HepG2 (cell line): Measurements from ENCODE around the gene ZKSCAN5. TPM values are rescaled to one million over a fixed set of nuclear protein-coding genes. Genes with fewer than 3 reads are reported as not detected.

Experiments
- ELF3 ChIP-seq: IDR thresholded peaks from 2 replicates; pipeline ENCODE4 v1.6.1; 2016; ENCODE audit warnings: missing genetic modification reagents, missing compliant biosample characterization
- MED8 ChIP-seq: sonication (generic); formaldehyde crosslinking; IDR thresholded peaks from 2 replicates; pipeline ENCODE4 v1.8.1; 2023; ENCODE audit warnings: mild to moderate bottlenecking, missing genetic modification reagents; ENCODE audit not compliant: insufficient replicate concordance
- NFIB ChIP-seq: sonication (generic); formaldehyde crosslinking; IDR thresholded peaks from 2 replicates; pipeline ENCODE4 v1.9.0; 2021; ENCODE audit warnings: missing genetic modification reagents, mild to moderate bottlenecking, borderline replicate concordance
- PRMT3 ChIP-seq: sonication (generic); formaldehyde crosslinking; IDR thresholded peaks from 2 replicates; pipeline ENCODE4 v1.8.1; 2022; ENCODE audit warnings: low read depth, mild to moderate bottlenecking, moderate library complexity, missing genetic modification reagents, borderline replicate concordance
- SOX13 ChIP-seq, 3 experiments: fragments of 450-650 bp in 1 of 3; sonication (generic) in 1 of 3; formaldehyde crosslinking in 1 of 3; IDR thresholded peaks in 2 of 3; conservative IDR thresholded peaks in 1 of 3; 2 replicates each; pipeline versions ENCODE4 v1.5.0 to v1.6.1; 2016 to 2020; ENCODE audit warnings: antibody characterized with exemption in 1 of 3, mild to moderate bottlenecking in 1 of 3, missing compliant biosample characterization in 1 of 3, missing genetic modification reagents in 1 of 3, moderate library complexity in 1 of 3
- SOX6 ChIP-seq, 2 experiments: fragments of 450-650 bp in 1 of 2; sonication (generic) in 1 of 2; formaldehyde crosslinking in 1 of 2; IDR thresholded peaks; 2 replicates each; pipeline versions ENCODE4 v1.4.0 to v1.6.1; 2017 to 2020; ENCODE audit warnings: antibody characterized with exemption in 1 of 2, mild to moderate bottlenecking in 1 of 2, missing genetic modification reagents in 1 of 2
- ZFX ChIP-seq: sonication (generic); formaldehyde crosslinking; IDR thresholded peaks from 2 replicates; pipeline ENCODE4 v1.4.0; 2020; ENCODE audit warnings: mild to moderate bottlenecking, low read depth, missing genetic modification reagents, moderate library complexity
- ZKSCAN5 ChIP-seq: sonication (generic); formaldehyde crosslinking; IDR thresholded peaks from 2 replicates; pipeline ENCODE4 v1.5.1; 2020; ENCODE audit warnings: mild to moderate bottlenecking, missing genetic modification reagents
- ZNF768 ChIP-seq: sonication (generic); formaldehyde crosslinking; IDR thresholded peaks from 2 replicates; pipeline ENCODE4 v1.4.0; 2020; ENCODE audit warnings: missing genetic modification reagents
- polyA plus RNA-seq, 8 experiments: library from polyadenylated mRNA; depleted of rRNA in 3 of 8; stranded (reverse) in 7 of 8; unstranded in 1 of 8; fragments of >200 nt; fragmentation: Illumina TruSeq in 4 of 8; extraction: Trizol in 4 of 8; gene quantifications; 2 replicates each; pipeline versions ENCODE4 v1.2.1 to v1.2.3, GENCODE V29; 2011 to 2016; ENCODE audit warnings: low read depth in 4 of 8, missing spikeins in 1 of 8, mixed read lengths in 1 of 8; ENCODE audit not compliant: insufficient read depth in 1 of 8
- total RNA-seq, 5 experiments: library from RNA; depleted of rRNA; stranded (reverse); fragments of >200 nt; fragmentation: Illumina TruSeq; extraction: Trizol; gene quantifications; 2 replicates each; pipeline ENCODE4 v1.2.3, GENCODE V29; 2016; ENCODE audit warnings: low read depth in 1 of 5
- TF ChIP-seq, protein P1 (sequence below): sonication (generic); formaldehyde crosslinking; IDR thresholded peaks from 2 replicates; pipeline ENCODE4 v1.4.0; 2020; ENCODE audit warnings: missing genetic modification reagents, mild to moderate bottlenecking, borderline replicate concordance
- TF ChIP-seq, protein P2 (sequence below): IDR thresholded peaks from 2 replicates; pipeline ENCODE4 v1.6.1; 2016; ENCODE audit warnings: control low read depth
- TF ChIP-seq, protein P3 (sequence below): IDR thresholded peaks from 2 replicates; pipeline ENCODE4 v1.6.1; 2016; ENCODE audit warnings: missing compliant biosample characterization, missing genetic modification reagents, borderline replicate concordance
- TF ChIP-seq, protein P4 (sequence below): sonication (generic); formaldehyde crosslinking; IDR thresholded peaks from 2 replicates; pipeline ENCODE4 v1.4.0; 2020; ENCODE audit warnings: mild to moderate bottlenecking, missing genetic modification reagents

Gene ZKSCAN5
- total and polyA plus RNA-seq, 2 of the 13 experiments (the other 11 are each of a cell fraction or from before 2014, with no cell fraction given) = 5.5 to 11.7 TPM

DNA sequence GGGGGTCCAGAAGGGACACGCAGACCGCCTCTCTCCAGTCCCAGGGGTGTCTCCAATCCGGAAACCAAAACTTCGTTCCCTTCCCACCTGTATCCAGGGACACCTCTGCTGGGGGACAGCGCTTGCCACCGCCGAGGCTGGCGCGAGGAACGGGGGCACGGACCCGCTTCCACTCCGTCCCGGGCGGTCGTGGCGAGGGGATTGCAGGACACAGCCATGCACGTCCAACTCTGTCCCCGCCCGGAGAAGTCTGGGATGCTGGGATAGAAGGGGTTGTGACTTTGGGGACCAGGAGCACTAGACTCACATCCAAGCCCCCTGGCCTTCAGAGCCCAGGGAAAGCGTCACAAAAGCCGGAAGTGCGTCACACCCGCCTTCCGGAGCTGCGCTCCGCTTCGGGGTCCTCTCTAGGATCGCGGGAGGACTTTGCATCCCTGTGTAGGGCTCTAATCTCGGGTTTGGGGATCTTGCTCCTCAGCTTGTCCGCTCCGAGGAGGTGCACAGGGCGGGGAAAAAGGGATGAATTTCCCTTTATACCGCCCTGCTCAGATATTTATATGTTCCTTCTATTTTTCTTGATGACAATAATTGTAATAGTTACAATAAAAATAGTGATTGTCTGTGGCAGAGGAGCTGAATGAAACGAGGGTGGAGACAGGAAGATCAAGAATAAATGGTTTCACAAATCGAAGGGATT lies 47.5 kb downstream of the ZKSCAN5 start, which contains the start of gene FAM200A (continued):
- TF ChIP-seq ZNF768 (CRISPR knock-in tag) = peak; percentile 32; the same call in 1 of the 2 replicates
- TF ChIP-seq, protein P1, sequence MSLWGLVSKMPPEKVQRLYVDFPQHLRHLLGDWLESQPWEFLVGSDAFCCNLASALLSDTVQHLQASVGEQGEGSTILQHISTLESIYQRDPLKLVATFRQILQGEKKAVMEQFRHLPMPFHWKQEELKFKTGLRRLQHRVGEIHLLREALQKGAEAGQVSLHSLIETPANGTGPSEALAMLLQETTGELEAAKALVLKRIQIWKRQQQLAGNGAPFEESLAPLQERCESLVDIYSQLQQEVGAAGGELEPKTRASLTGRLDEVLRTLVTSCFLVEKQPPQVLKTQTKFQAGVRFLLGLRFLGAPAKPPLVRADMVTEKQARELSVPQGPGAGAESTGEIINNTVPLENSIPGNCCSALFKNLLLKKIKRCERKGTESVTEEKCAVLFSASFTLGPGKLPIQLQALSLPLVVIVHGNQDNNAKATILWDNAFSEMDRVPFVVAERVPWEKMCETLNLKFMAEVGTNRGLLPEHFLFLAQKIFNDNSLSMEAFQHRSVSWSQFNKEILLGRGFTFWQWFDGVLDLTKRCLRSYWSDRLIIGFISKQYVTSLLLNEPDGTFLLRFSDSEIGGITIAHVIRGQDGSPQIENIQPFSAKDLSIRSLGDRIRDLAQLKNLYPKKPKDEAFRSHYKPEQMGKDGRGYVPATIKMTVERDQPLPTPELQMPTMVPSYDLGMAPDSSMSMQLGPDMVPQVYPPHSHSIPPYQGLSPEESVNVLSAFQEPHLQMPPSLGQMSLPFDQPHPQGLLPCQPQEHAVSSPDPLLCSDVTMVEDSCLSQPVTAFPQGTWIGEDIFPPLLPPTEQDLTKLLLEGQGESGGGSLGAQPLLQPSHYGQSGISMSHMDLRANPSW = no peak
- TF ChIP-seq, protein P2, sequence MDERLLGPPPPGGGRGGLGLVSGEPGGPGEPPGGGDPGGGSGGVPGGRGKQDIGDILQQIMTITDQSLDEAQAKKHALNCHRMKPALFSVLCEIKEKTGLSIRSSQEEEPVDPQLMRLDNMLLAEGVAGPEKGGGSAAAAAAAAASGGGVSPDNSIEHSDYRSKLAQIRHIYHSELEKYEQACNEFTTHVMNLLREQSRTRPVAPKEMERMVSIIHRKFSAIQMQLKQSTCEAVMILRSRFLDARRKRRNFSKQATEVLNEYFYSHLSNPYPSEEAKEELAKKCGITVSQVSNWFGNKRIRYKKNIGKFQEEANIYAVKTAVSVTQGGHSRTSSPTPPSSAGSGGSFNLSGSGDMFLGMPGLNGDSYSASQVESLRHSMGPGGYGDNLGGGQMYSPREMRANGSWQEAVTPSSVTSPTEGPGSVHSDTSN (CRISPR knock-in tag) = 0 out of 2 replicates have a peak, but pooled peaks have one; percentile 12
- TF ChIP-seq, protein P3, sequence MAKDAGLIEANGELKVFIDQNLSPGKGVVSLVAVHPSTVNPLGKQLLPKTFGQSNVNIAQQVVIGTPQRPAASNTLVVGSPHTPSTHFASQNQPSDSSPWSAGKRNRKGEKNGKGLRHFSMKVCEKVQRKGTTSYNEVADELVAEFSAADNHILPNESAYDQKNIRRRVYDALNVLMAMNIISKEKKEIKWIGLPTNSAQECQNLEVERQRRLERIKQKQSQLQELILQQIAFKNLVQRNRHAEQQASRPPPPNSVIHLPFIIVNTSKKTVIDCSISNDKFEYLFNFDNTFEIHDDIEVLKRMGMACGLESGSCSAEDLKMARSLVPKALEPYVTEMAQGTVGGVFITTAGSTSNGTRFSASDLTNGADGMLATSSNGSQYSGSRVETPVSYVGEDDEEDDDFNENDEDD (CRISPR knock-in tag) = no peak; the same call in 1 of the 2 replicates
- no peak for TF ChIP-seq ZKSCAN5 (CRISPR knock-in tag)
- TF ChIP-seq, protein P4, sequence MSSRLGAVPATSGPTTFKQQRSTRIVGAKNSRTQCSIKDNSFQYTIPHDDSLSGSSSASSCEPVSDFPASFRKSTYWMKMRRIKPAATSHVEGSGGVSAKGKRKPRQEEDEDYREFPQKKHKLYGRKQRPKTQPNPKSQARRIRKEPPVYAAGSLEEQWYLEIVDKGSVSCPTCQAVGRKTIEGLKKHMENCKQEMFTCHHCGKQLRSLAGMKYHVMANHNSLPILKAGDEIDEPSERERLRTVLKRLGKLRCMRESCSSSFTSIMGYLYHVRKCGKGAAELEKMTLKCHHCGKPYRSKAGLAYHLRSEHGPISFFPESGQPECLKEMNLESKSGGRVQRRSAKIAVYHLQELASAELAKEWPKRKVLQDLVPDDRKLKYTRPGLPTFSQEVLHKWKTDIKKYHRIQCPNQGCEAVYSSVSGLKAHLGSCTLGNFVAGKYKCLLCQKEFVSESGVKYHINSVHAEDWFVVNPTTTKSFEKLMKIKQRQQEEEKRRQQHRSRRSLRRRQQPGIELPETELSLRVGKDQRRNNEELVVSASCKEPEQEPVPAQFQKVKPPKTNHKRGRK (CRISPR knock-in tag) = no peak
- peak; percentile 11 for TF ChIP-seq MED8 (CRISPR knock-in tag)
- no peak for TF ChIP-seq NFIB
- peak; percentile 23; the same call in 1 of the 2 replicates for TF ChIP-seq SOX13 (IDR thresholded peaks at IDR 0.05)
- peak in 1 of 2 experiments; percentile 58; a peak in 1 of 4 replicates for TF ChIP-seq SOX13 (CRISPR knock-in tag; conservative IDR thresholded peaks at IDR 0.05 in 1 of 2, IDR thresholded peaks at IDR 0.05 in 1 of 2)
- no peak for TF ChIP-seq PRMT3 (CRISPR knock-in tag)
- TF ChIP-seq ZFX (CRISPR knock-in tag) = peak; percentile 79
- peak; percentile 52; the same call in 1 of the 2 replicates for TF ChIP-seq ELF3 (CRISPR knock-in tag)
- TF ChIP-seq SOX6 (IDR thresholded peaks at IDR 0.05) = no peak
- TF ChIP-seq SOX6 (CRISPR knock-in tag; IDR thresholded peaks at IDR 0.05) = peak; percentile 62; the same call in 1 of the 2 replicates
